Measurements from ENCODE around the gene SOWAHD.
"Not testable (repeated sequence)": the region's sequence is repeated elsewhere in the genome, so short reads cannot be mapped to it uniquely, and the experiment has no call there.

Gene SOWAHD

GRCh38 chrX:119736206-119736764 lies 22.1 kb upstream of the SOWAHD start:
- no peaks in the 10 kb centered on the region for H3K27me3 ChIP-seq (ENCODE audit: insufficient read depth, poor library complexity, severe bottlenecking)
- no peak overlapping the region for H3K4me3 ChIP-seq (replicated peaks; ENCODE audit: insufficient read depth, low read length)
- H3K27ac ChIP-seq (replicated peaks), result peak overlapping the region; percentile 67; the same call in 1 of the 2 replicates
- no peak for TF ChIP-seq SPI1 (IDR thresholded peaks at IDR 0.05; ENCODE audit: borderline replicate concordance, low read depth)
- TF ChIP-seq CTCF (IDR thresholded peaks at IDR 0.05; ENCODE audit: insufficient read depth, low read length), result no peak
- no peak for DNase-seq (ENCODE audit: low read depth in 1 of 2, low spot score in 1 of 2)

- TF ChIP-seq GABPA (IDR thresholded peaks at IDR 0.05; ENCODE audit: low read depth) (no peak), REST (IDR thresholded peaks at IDR 0.05; ENCODE audit: insufficient replicate concordance, low read depth) (no peak), CTCF (IDR thresholded peaks at IDR 0.05; ENCODE audit: insufficient read depth, low read length) (no peak), SPI1 (IDR thresholded peaks at IDR 0.05; ENCODE audit: borderline replicate concordance, low read depth) (no peak), POLR2AphosphoS5 (IDR thresholded peaks at IDR 0.05; ENCODE audit: low read depth) (no peak)
- Histone ChIP-seq H3K27me3 (ENCODE audit: insufficient read depth, poor library complexity, severe bottlenecking) (no peaks in the 10 kb centered on the region), H3K27ac (replicated peaks) (no peak overlapping the region), H3K4me3 (replicated peaks; ENCODE audit: insufficient read depth, low read length) (no peak overlapping the region)
- DNase-seq (ENCODE audit: low read depth in 1 of 2, low spot score in 1 of 2), result no peak
Observed at GRCh38 chrX:119738742-119739141, 19.6 kb upstream of the SOWAHD start.

- Histone ChIP-seq H3K4me3 (replicated peaks; ENCODE audit: insufficient read depth, low read length) (no peak overlapping the region), H3K27me3 (ENCODE audit: insufficient read depth, poor library complexity, severe bottlenecking) (no peaks in the 10 kb centered on the region), H3K27ac (replicated peaks) (peak overlapping the region; percentile 95)
- TF ChIP-seq GABPA (IDR thresholded peaks at IDR 0.05; ENCODE audit: low read depth) (no peak), CTCF (IDR thresholded peaks at IDR 0.05; ENCODE audit: insufficient read depth, low read length) (no peak), SPI1 (IDR thresholded peaks at IDR 0.05; ENCODE audit: borderline replicate concordance, low read depth) (no peak), POLR2AphosphoS5 (IDR thresholded peaks at IDR 0.05; ENCODE audit: low read depth) (no peak), REST (IDR thresholded peaks at IDR 0.05; ENCODE audit: insufficient replicate concordance, low read depth) (no peak)
- DNase-seq (ENCODE audit: low read depth in 1 of 2, low spot score in 1 of 2), result no peak
Observed at GRCh38 chrX:119745283-119745848, 13.0 kb upstream of the SOWAHD start.

- not testable (repeated sequence) for DNase-seq (ENCODE audit: low read depth in 1 of 2, low spot score in 1 of 2); H3K27ac ChIP-seq (replicated peaks); H3K4me3 ChIP-seq (replicated peaks; ENCODE audit: insufficient read depth, low read length); H3K27me3 ChIP-seq (ENCODE audit: insufficient read depth, poor library complexity, severe bottlenecking)
Observed at GRCh38 chrX:119750131-119750530, 8.3 kb upstream of the SOWAHD start.

- H3K27ac ChIP-seq (replicated peaks); H3K27me3 ChIP-seq (ENCODE audit: insufficient read depth, poor library complexity, severe bottlenecking); DNase-seq (ENCODE audit: low read depth in 1 of 2, low spot score in 1 of 2); H3K4me3 ChIP-seq (replicated peaks; ENCODE audit: insufficient read depth, low read length): not testable (repeated sequence)
Observed at GRCh38 chrX:119750751-119751150, 7.6 kb upstream of the SOWAHD start.

Data from HL-60 (cell line).